ENCODE results near the gene ARHGAP26. TPM values are rescaled to one million over a fixed set of nuclear protein-coding genes. Genes with fewer than 3 reads are reported as not detected.

The ARHGAP26 gene
- total and polyA plus RNA-seq, 2 donors (not counting 3 experiments of a cell fraction or from before 2014, with no cell fraction given) = 3.1 to 16.2 TPM

DNA sequence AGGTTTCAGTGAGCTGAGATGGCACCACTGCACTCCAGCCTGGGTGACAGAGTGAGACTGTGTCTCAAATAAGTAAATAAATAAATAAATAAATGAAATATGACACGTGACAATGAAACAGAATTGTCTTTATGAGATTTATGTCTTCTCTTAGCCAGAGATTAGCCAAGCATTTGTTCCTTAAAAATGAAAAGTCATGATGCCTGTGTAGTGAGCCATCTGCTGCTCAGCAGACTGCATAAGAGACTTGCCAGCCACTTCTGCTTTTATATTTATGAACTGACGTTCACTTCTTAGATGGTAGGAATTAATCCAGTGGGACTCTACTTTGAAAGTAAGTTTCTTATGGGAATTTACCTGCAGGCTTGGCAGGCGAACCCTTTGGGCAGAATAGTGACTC lies 405.9 kb downstream of the ARHGAP26 start:
- Histone ChIP-seq H3K4me3 (replicated peaks in 1 of 3; ENCODE audit: insufficient read depth in 1 of 3, low read depth in 1 of 3, low read length in 3 of 3) (no peak overlapping the region), H4K20me1 (replicated peaks; ENCODE audit: control insufficient read depth, extremely low read depth, insufficient read depth, low read length) (no peaks in the 10 kb centered on the region), H3K4me2 (ENCODE audit: insufficient read depth, low read length) (no peak overlapping the region), H3K27ac (ENCODE audit: insufficient read depth, low read depth, low read length) (no peak overlapping the region), H3K9ac (replicated peaks; ENCODE audit: extremely low read depth, insufficient read depth, low read length) (no peak overlapping the region), H3K9me1 (replicated peaks; ENCODE audit: control insufficient read depth, extremely low read depth, insufficient read depth, low read length) (no peaks in the 10 kb centered on the region), H2AFZ (ENCODE audit: low read depth, low read length) (no peak overlapping the region), H3K27me3 (ENCODE audit: control insufficient read depth in 2 of 2, insufficient read depth in 2 of 2, low read length in 2 of 2) (no peaks in the 10 kb centered on the region), H3K79me2 (ENCODE audit: control insufficient read depth, insufficient read depth, low read length) (no peaks in the 10 kb centered on the region), H3K9me3 (replicated peaks; ENCODE audit: control insufficient read depth, insufficient read depth, low read length) (no peaks in the 10 kb centered on the region), H3K4me1 (ENCODE audit: control insufficient read depth, extremely low read depth, insufficient read depth, low read length) (no peaks in the 10 kb centered on the region), H3K36me3 (ENCODE audit: control insufficient read depth in 2 of 2, extremely low read depth in 1 of 2, insufficient read depth in 2 of 2, low read length in 2 of 2) (no peaks in the 10 kb centered on the region)
- TF ChIP-seq, protein P1, sequence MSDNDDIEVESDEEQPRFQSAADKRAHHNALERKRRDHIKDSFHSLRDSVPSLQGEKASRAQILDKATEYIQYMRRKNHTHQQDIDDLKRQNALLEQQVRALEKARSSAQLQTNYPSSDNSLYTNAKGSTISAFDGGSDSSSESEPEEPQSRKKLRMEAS (IDR thresholded peaks at IDR 0.05; ENCODE audit: insufficient read depth, insufficient read length) = no peak
- TF ChIP-seq POLR2AphosphoS5 (IDR thresholded peaks at IDR 0.05; ENCODE audit: insufficient read depth, low read depth, low read length) (no peak), FOS (IDR thresholded peaks at IDR 0.05; ENCODE audit: borderline replicate concordance, insufficient read depth, low read length) (no peak), MYC (IDR thresholded peaks at IDR 0.05; ENCODE audit: low read depth, low read length) (no peak), GATA2 (IDR thresholded peaks at IDR 0.05; ENCODE audit: insufficient read depth, insufficient read length, low read depth, low read length) (no peak), JUN (IDR thresholded peaks at IDR 0.05; ENCODE audit: borderline replicate concordance, insufficient read depth, insufficient read length, low read depth) (no peak), EZH2 (IDR thresholded peaks at IDR 0.05; ENCODE audit: borderline replicate concordance, low read depth, low read length, severe bottlenecking) (no peak), POLR2A (IDR thresholded peaks at IDR 0.05; ENCODE audit: low read depth, low read length) (no peak)
- TF ChIP-seq, protein P2, sequence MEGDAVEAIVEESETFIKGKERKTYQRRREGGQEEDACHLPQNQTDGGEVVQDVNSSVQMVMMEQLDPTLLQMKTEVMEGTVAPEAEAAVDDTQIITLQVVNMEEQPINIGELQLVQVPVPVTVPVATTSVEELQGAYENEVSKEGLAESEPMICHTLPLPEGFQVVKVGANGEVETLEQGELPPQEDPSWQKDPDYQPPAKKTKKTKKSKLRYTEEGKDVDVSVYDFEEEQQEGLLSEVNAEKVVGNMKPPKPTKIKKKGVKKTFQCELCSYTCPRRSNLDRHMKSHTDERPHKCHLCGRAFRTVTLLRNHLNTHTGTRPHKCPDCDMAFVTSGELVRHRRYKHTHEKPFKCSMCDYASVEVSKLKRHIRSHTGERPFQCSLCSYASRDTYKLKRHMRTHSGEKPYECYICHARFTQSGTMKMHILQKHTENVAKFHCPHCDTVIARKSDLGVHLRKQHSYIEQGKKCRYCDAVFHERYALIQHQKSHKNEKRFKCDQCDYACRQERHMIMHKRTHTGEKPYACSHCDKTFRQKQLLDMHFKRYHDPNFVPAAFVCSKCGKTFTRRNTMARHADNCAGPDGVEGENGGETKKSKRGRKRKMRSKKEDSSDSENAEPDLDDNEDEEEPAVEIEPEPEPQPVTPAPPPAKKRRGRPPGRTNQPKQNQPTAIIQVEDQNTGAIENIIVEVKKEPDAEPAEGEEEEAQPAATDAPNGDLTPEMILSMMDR (IDR thresholded peaks at IDR 0.05; ENCODE audit: extremely low read depth in 1 of 2, insufficient read depth in 1 of 2, low read depth in 1 of 2, low read length in 2 of 2) = no peak
- dilution Hi-C loops (cut with MboI; ENCODE audit: extremely low pct_ligation_motif_present, low sequenced_read_pairs) (no loop called here), intact Hi-C loops (cut with micrococcal nuclease) (no loop called here)
- no TSS peak for BruUV-seq (replicated peaks)
- FAIRE-seq (no peak), DNase-seq (ENCODE audit: low read depth, low spot score) (no peak)
- CTCF ChIA-PET = interaction anchor here (1.5 kb wide), 1 partner anchor 11 kb away, joined by 3 read pairs; no protein-coding TSS in a partner anchor
- POLR2A ChIA-PET = no interaction called here
